ENCODE results near the gene TRPM3.

The TRPM3 gene

GRCh38 chr9:71121275-71122021 lies at the start of gene TRPM3:
TSS of gene TRPM3 (minus strand) at chr9:71121621. CDS start at chr9:71121354, 267 bp downstream.
- DNase-seq (ENCODE audit: low spot score): no peak

GRCh38 chr9:71168418-71168817 lies 47.0 kb upstream of the TRPM3 start:
- no peak for DNase-seq (ENCODE audit: low spot score)

DNA sequence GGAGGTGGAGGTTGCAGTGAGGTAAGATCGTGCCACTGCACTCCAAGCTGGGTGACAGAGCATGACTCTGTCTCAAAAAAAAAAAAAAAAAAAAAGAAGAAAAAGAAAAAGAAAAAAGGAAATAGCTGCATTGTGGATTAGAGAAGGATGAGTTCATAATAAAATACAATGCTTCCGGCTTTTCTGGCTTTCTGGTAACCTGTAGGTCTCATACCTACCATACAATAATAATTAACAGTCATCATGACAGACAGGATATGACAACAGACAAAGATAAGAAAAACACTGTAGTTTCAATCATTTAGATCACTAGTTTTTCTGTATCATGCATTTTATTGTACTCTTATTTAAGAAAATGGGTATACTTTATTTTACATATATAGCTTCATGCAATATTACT lies 40.7 kb upstream of the TRPM3 start:
- DNase-seq (ENCODE audit: low spot score): no peak

DNA sequence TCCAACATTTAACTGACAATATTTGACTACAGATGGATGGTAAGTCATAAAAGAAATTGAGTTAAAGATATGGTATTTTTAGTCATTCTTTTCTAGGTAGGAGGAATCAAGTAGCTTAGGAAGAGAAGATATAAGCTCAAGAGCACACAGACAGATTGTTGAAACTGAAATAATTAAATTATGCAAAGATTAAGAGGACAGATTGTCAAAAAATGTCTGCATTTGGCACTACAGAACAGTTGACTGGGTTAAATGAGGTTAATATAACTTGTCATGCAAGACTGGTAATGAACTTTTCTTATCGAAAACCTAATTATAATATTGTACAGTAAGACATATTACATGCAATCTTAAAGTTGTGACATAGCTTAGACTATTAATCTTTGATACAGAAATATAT lies 36.3 kb upstream of the TRPM3 start:
- DNase-seq (ENCODE audit: low spot score): no peak

DNA sequence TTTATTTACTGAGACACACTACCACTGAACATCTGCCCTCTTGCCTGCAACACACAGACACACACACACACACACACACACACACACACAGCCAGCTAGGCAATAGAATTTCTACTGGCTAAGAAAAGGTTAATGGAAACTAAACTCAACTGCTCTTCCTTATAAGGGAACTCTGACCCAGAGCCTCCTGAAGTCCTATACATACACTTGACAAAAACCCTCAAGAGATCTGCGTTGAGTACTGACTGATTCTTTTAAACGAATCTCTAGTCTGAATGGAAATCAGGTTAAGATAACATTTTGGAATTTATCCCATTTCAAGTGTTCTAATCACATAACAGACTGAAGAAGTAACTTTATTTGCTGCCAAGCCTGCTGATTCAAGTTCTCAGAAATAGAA lies 25.9 kb upstream of the TRPM3 start:
- DNase-seq (ENCODE audit: low spot score): no peak

DNA sequence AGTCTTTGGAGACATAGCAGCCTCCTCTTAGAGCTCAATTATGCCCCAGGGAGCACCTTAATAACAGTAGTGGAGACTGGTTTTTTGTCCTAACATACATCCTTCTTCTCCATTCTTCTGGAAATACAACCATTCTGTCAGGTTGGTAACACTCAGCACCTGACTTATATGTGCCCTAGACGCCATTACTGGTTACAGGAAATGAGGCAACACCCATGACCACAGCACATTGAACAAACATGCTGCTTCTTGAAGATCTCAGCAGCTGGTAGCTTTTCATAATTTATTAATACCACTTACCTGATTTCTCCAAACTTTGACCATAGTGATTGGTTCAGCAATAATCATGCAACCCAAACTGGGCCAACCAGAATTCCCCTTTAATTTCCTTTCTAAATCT lies 25.1 kb upstream of the TRPM3 start:
- DNase-seq (ENCODE audit: low spot score): no peak

DNA sequence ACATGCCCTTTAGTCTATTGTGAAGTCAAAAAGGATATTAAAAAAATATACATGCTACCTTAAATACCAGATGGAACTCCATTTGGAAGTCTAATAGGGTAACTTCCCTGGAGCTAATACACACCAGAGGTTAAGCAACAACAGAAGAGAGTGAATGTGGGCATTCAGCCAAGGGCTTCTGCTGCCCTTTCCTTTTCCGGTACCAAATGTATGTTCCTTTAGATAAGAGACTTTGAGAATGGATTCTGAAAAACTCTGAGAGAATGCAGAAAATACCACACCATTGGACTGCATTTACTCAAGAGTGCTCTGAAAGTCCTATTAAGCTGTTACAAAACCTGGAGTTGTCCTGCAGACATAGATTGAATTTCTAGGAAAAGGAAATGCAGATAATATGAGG lies 23.8 kb upstream of the TRPM3 start:
- DNase-seq (ENCODE audit: low spot score): no peak

GRCh38 chr9:71144495-71144894 lies 23.1 kb upstream of the TRPM3 start:
- no peak for DNase-seq (ENCODE audit: low spot score)

- no peak for DNase-seq (ENCODE audit: low spot score)
Measured at GRCh38 chr9:71136696-71137095, 15.3 kb upstream of the TRPM3 start.

DNA sequence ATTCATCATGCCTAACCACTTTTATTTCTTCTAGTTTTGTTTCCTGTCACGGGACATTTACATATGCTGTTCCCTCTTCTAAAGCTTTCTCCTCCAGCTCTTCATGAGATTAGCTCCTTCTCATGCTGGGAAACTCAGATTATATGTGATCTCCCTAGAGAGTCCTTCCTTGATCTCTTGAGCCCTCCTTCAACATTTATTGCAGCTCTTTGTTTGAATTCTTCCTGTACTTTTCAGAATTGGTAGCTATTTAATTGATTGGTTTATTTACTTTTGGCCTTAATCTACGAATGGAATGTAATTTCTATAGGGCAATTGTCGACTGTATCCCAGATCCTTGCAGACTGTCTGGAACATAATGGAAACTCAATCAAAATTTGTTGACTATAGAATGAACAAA lies 9.7 kb upstream of the TRPM3 start:
- no peak for DNase-seq (ENCODE audit: low spot score)

DNA sequence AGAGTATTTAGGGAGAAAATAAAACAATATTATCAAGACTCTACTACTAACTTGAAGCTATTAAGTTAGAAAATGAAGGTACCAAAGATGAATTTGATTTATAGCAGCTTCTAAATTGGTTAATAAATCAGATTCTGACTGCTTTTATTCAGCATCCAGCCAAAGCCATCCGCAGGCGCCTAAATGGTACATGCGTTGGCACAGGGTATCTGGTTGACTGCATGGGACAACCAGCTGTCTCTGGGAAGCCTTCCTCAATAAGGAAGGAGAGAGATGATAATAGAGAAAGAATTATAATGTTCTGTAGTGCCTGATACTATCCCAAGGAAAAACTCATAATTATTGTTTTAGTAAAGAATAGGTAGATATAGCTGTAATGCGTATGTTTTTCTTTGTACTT lies 9.1 kb upstream of the TRPM3 start:
- DNase-seq (ENCODE audit: low spot score): no peak

- DNase-seq (ENCODE audit: low spot score): no peak
Measured at GRCh38 chr9:71128796-71129195, 7.4 kb upstream of the TRPM3 start.

- DNase-seq (ENCODE audit: low spot score): no peak
Measured at GRCh38 chr9:71127301-71127700, 5.9 kb upstream of the TRPM3 start.

DNA sequence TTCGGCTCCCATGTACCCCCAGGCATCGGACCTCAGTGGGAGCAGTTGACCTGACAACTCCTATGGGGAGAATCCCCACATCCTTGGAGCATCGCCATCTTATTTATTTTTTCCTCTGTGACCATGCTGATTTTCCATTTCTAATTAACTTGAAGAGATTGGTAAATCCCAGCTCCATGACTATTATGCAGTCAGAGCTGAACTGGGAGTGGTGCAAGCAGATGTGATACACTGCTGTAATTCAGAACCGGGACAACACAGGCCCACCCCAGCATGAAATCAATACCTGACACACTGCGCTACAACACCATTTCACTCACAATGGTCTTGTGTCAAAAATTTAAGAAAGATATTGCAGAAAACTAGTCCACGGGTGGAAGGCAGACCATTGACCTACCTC lies 1.0 kb upstream of the TRPM3 start:
- no peak for DNase-seq (ENCODE audit: low spot score)

- no peak for DNase-seq (ENCODE audit: low spot score)
Measured at GRCh38 chr9:71122022-71122275, 528 bp upstream of the TRPM3 start.

- DNase-seq (ENCODE audit: low spot score): no peak
Measured at GRCh38 chr9:71120501-71121247, 747 bp downstream of the TRPM3 start.

DNA sequence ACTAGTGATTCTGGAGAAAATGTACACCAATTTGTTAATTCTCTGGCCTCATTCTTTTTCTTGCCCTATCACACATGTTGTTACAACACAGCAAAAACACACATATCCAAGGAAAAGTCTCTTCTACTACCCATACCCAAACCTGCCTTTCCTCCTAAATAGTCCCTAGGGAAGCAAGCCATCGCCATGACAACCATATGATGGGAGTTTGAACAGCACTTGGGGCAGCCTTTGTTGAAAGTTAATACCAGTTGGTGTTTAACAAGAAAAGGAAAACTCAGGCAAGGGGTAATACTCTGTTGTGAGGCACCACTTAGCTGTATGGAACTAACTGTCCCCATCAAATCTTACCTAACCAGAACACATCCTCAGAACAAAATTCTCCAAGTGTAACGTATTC lies 1.7 kb downstream of the TRPM3 start:
- no peak for DNase-seq (ENCODE audit: low spot score)

DNA sequence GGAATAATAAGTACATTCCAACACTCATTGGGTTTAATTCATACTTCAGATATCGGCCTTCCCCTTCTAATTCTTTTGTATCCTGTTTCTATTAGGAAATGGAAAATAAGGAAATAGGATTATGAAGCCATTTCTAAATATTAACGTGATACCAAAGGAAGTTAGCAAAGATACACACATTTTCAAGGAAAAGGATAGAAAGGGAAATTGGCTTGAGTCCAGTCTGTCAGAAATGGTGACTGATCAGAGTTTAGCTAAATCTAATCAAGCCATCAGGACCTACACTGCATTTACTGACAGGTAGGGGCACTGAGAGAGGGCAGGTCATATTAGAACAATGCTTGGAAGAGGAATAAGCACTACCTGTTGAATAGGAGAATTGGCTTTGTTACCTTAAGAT lies 3.1 kb downstream of the TRPM3 start:
- no peak for DNase-seq (ENCODE audit: low spot score)

DNA sequence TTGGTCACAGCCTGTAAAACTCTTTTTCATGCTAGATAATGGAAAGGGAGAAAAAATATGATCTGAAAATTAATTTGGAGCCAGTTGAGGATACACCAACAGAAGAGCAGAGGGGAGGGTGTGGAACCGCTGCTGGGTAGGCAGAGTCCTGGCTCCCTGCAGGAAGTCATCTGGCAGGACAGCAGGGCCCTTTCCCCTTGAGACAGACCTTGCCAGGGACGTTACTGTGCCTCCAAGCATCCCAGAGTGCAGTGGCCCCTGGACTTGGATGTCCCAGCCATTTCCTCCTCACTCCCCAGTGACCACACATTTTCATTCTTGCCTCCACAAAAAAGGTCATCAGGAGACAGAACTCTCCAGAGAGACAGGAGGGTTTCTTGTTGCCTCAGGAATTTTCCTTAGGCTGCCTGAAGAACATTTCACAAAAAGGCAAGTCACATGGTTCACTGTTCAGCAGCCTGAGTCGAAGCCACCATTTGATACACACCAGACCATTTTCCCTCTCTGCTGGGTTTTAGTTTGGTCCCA lies 5.9 kb downstream of the TRPM3 start:
- DNase-seq (ENCODE audit: low spot score): no peak

GRCh38 chr9:71112866-71113265 lies 8.6 kb downstream of the TRPM3 start:
- DNase-seq (ENCODE audit: low spot score): no peak

GRCh38 chr9:71108937-71109336 lies 12.5 kb downstream of the TRPM3 start:
- DNase-seq (ENCODE audit: low spot score): no peak

- DNase-seq (ENCODE audit: low spot score): no peak
Measured at GRCh38 chr9:71106992-71107391, 14.4 kb downstream of the TRPM3 start.

DNA sequence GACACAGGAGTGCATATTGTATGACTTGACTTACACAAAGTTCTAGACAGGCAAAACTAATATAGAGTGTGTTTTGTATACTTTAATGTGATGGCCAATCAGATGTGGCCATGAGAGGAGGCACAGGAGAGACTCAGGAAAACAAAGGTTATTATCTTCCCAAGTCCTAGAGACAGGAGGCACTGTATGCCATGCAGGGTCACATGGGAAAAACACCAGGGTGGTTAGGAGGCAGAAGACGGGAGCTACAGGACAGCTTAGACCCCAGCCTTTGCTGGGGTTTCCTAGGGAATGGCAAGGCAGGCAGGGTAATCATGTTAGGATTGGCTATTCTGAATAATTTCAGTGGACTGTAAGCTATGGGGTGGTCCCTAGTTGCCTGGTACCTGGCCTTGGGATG lies 16.2 kb downstream of the TRPM3 start:
- DNase-seq (ENCODE audit: low spot score): no peak

DNA sequence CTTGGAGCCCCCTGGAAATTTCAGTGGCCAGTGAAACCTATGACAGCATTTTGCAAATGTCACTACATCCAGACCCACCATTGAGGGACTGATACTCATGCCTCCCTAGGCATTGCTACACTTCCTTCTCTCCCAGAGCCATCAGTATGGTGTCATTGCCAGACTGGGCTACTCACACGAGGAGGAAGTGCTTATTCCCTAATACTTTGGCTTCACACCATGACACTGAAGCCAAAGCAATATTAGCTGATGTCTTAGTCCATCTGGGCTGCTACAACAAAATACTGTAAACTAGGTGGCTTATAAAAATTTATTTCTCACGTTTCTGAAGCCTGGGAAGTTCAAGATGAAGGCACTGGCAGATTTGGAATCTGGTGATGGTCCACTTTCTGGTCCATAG lies 22.6 kb downstream of the TRPM3 start:
- DNase-seq (ENCODE audit: low spot score): no peak
